HG03457 (cell line): ENCODE data around the gene KIF26B.

ENCODE experiments used
- ATAC-seq: cut with Tn5 transposase; IDR thresholded peaks from one replicate; pipeline ENCODE4 v1.9.1; 2021; ENCODE audit warnings: moderate number of reproducible peaks; ENCODE audit not compliant: unreplicated experiment

Gene KIF26B

GRCh38 chr1:245582026-245582425 is 427.2 kb downstream of the KIF26B start:
- ATAC-seq = no peak

- ATAC-seq = no peak
Measured at GRCh38 chr1:245583081-245583480, 428.3 kb downstream of the KIF26B start.

- no peak for ATAC-seq
Measured at GRCh38 chr1:245583575-245584330, 429.0 kb downstream of the KIF26B start.

GRCh38 chr1:245585252-245585959 is 430.6 kb downstream of the KIF26B start:
- no peak for ATAC-seq

- ATAC-seq = no peak
Measured at GRCh38 chr1:245587435-245588115, 432.8 kb downstream of the KIF26B start.

- ATAC-seq = no peak
Measured at GRCh38 chr1:245588116-245588639, 433.4 kb downstream of the KIF26B start.

GRCh38 chr1:245589316-245589715 is 434.5 kb downstream of the KIF26B start:
- no peak for ATAC-seq

GRCh38 chr1:245589906-245590305 is 435.1 kb downstream of the KIF26B start:
- ATAC-seq = no peak

GRCh38 chr1:245590726-245591125 is 435.9 kb downstream of the KIF26B start:
- ATAC-seq = no peak

- ATAC-seq = no peak
Measured at GRCh38 chr1:245591346-245592188, 436.8 kb downstream of the KIF26B start.

GRCh38 chr1:245592189-245592460 is 437.3 kb downstream of the KIF26B start:
- ATAC-seq = no peak

GRCh38 chr1:245598524-245599305 is 443.9 kb downstream of the KIF26B start:
- ATAC-seq = no peak

GRCh38 chr1:245599371-245600174 is 444.8 kb downstream of the KIF26B start:
- no peak for ATAC-seq

- ATAC-seq = no peak
Measured at GRCh38 chr1:245600658-245601057, 445.9 kb downstream of the KIF26B start.

- no peak for ATAC-seq
Measured at GRCh38 chr1:245603311-245603865, 448.6 kb downstream of the KIF26B start.

GRCh38 chr1:245604979-245605378 is 450.2 kb downstream of the KIF26B start:
- ATAC-seq = no peak

- no peak for ATAC-seq
Measured at GRCh38 chr1:245605480-245606156, 450.8 kb downstream of the KIF26B start.

GRCh38 chr1:245606157-245606725 is 451.5 kb downstream of the KIF26B start:
- ATAC-seq = no peak
